WERI-Rb-1 (cell line): ENCODE results near the gene KIF5A.

Experiments
- DNase-seq: peaks from one replicate; pipeline ENCODE4 v3.0.0-alpha.2; 2020
- H3K27ac ChIP-seq: fragments of 250-450 bp; sonication (Bioruptor Pico); 2 replicates; pipeline ENCODE4 v1.5.1; 2020; ENCODE audit warnings: mild to moderate bottlenecking, moderate library complexity
- H3K27me3 ChIP-seq: fragments of 250-450 bp; sonication (Bioruptor Pico); 2 replicates; pipeline ENCODE4 v1.5.1; 2021; ENCODE audit warnings: mild to moderate bottlenecking, low read depth, moderate library complexity; ENCODE audit not compliant: insufficient read depth, severe bottlenecking
- H3K36me3 ChIP-seq: fragments of 250-450 bp; sonication (Bioruptor Pico); 2 replicates; pipeline ENCODE4 v1.5.1; 2020; ENCODE audit warnings: mild to moderate bottlenecking, moderate library complexity
- H3K4me3 ChIP-seq: 2 replicates; pipeline ENCODE4 v1.5.1; 2011; ENCODE audit warnings: low read depth, mild to moderate bottlenecking, control low read depth, low read length
- H3K9me3 ChIP-seq: fragments of 250-450 bp; sonication (Bioruptor Pico); 2 replicates; pipeline ENCODE4 v1.5.1; 2021; ENCODE audit warnings: mild to moderate bottlenecking, moderate library complexity; ENCODE audit not compliant: severe bottlenecking
- TF ChIP-seq, protein P1 (sequence below): IDR thresholded peaks from 2 replicates; pipeline ENCODE4 v1.5.1; 2011; ENCODE audit warnings: low read depth, mild to moderate bottlenecking, control low read depth, inconsistent platforms, low read length

The KIF5A gene

DNA sequence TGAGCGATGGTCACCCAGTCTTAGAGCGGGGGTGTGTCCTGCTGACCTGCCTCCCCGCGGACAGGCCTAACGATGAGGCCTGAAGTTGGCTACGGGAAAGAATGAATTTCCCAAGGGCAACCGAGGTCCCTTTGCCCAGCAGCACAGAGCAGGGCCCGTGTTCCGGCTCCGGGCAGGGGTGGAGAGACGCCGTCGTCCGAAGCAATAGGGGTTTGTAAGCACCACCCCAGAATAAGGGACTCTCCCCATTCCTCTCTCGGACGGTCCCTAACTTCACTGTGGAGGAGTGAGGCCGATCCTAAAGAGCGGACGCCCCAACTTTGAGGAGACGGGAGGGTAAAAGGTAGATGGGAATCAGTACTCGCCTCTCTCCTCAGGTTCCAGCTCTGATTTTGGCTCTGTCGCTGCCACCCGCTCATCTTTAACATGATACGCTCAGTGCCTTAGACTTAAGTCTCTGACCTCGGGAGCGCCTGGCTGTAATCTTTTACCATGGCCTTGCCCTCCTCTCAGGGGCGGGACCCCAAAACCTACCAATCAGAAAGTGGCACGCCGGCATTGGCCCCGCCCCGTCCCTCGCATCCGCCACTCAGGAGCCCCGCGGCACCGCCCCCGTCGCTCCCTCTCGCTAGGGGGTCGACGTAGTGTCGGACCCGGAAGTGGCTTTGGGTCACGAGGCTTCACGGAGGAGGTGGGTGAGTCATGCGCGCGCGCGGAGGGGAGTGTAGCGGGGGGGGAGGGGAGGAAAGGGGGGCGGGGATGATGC, 29.6 kb upstream of the KIF5A start, which contains the start of gene DDIT3:
Gene DDIT3, minus strand, starts transcription at position 462 of the 766 bp plus-strand sequence. CDS start 3,108 bp downstream, outside the sequence.
- no peaks in the 10 kb centered on the region for H3K9me3 ChIP-seq

DNA sequence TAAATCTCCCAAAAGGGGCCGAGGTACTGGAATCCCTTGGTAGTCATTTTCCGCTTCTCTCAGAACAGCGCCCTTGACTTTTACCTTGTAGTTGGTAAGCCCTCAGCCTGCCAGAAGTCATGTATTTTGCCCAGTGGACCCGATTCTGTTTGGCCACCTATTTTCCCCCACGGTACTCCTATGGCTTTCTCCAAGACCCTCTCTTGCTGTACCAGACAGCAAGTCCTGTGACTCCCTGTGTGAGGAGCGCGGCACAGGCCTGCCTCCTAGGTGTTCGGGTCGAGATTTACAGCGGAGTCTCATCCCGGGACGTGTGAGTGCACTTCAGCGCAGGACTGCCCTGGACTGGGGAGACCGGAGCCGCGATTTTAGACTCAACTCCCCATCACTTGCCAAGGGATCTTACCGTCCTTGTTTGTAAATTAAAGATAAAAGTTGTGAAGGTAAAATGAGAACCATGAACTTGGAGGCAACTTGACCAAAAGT, 28.3 kb upstream of the KIF5A start:
- peak; percentile 74 for DNase-seq
- peak overlapping the region; percentile 51 for H3K4me3 ChIP-seq
- no peaks in the 10 kb centered on the region for H3K27me3 ChIP-seq
- H3K9me3 ChIP-seq, result no peaks in the 10 kb centered on the region
- TF ChIP-seq, protein P1, sequence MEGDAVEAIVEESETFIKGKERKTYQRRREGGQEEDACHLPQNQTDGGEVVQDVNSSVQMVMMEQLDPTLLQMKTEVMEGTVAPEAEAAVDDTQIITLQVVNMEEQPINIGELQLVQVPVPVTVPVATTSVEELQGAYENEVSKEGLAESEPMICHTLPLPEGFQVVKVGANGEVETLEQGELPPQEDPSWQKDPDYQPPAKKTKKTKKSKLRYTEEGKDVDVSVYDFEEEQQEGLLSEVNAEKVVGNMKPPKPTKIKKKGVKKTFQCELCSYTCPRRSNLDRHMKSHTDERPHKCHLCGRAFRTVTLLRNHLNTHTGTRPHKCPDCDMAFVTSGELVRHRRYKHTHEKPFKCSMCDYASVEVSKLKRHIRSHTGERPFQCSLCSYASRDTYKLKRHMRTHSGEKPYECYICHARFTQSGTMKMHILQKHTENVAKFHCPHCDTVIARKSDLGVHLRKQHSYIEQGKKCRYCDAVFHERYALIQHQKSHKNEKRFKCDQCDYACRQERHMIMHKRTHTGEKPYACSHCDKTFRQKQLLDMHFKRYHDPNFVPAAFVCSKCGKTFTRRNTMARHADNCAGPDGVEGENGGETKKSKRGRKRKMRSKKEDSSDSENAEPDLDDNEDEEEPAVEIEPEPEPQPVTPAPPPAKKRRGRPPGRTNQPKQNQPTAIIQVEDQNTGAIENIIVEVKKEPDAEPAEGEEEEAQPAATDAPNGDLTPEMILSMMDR, result peak; percentile 46
- H3K27ac ChIP-seq, result peak overlapping the region; percentile 99
- H3K36me3 ChIP-seq, result peaks cover 65% of the 10 kb centered on the region

More for the DNA sequence above, 29.6 kb upstream of the KIF5A start, which contains the start of gene DDIT3:
- DNase-seq, result peak; percentile 99
- H3K4me3 ChIP-seq, result peak within 1 kb of the TSS; percentile 90
- no peaks in the 10 kb centered on the region for H3K27me3 ChIP-seq
- TF ChIP-seq, protein P1, result no peak
- H3K36me3 ChIP-seq, result peaks cover 67% of the 10 kb centered on the region
- peak within 1 kb of the TSS; percentile 99 for H3K27ac ChIP-seq

DNA sequence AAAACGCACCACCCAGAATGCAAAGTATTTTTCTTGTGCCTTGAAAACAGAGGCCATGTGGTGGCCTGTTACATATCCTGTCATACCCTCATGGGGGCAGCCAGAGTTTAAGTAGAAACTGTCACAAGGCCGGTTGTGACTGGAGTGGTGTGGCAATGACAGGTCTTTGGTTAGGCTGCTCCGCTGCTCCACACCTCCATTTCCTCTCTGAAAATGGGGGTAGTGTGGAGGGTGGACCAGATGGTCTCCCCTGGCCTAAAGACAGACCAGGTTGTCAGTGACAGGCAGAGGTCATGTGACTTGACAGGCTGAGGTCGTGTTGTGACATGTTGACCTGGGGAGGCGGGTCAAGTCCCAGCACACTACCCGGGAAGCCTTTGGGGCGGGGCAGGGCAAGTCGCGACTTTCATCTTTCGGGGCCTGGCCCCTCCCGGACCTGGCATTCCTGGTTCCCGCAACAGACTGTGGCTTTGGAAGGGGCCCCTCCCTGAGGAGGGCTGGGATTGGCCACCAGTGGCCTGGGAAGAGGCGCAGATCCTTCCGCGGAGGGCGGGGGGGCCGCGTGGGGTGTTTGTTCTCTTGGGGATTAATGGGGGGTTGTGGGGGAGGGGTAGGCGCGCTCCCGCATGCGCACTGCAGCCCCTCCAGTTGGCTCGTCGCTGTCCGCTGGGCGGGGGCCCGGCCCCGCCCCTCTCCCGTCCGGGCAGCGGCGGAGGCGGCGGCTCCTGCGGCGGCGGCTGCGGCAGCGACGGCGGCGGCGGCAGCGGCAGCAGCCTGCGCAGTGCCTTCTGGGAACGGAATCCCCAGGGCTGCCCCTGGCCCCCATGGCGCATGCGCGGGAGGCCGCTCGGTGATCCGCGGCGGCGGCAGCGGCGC, 27.6 kb upstream of the KIF5A start, which contains the start of gene MBD6:
Gene MBD6, plus strand, starts transcription at position 814 of the 876 bp plus-strand sequence. CDS start 1,480 bp downstream, outside the sequence.
- Histone ChIP-seq H3K27me3 (no peaks in the 10 kb centered on the region), H3K9me3 (no peaks in the 10 kb centered on the region), H3K36me3 (peaks cover 65% of the 10 kb centered on the region), H3K27ac (peak within 1 kb of the TSS; percentile 99), H3K4me3 (peak within 1 kb of the TSS; percentile 59)
- TF ChIP-seq, protein P1, result no peak
- DNase-seq, result peak; percentile 98

GRCh38 chr12:57522887-57523705, 26.7 kb upstream of the KIF5A start:
- DNase-seq, result peak; percentile 67

More at GRCh38 chr12:57522887-57523705, 26.7 kb upstream of the KIF5A start:
- Histone ChIP-seq H3K36me3 (peaks cover 63% of the 10 kb centered on the region), H3K9me3 (no peaks in the 10 kb centered on the region), H3K27ac (peak overlapping the region; percentile 99), H3K27me3 (no peaks in the 10 kb centered on the region), H3K4me3 (peak overlapping the region; percentile 59)
- TF ChIP-seq, protein P1, result no peak
